Measurements from ENCODE around the gene LAYN. TPM values are rescaled to one million over a fixed set of nuclear protein-coding genes. Genes with fewer than 3 reads are reported as not detected.

LAYN gene
- total RNA-seq, 2 donors from 2014 or later, result 10.6 to 12.8 TPM

GRCh38 chr11:111575740-111576139, 35.2 kb downstream of the LAYN start:
- no peaks in the 10 kb centered on the region for H3K9me3 ChIP-seq
- H3K27me3 ChIP-seq (replicated peaks; ENCODE audit: insufficient read depth), result no peaks in the 10 kb centered on the region
- no peaks in the 10 kb centered on the region for H3K4me1 ChIP-seq (replicated peaks)
- intact Hi-C loops (cut with DNase I), result no loop called here
- TF ChIP-seq POLR2AphosphoS5 (IDR thresholded peaks at IDR 0.05) (no peak), POLR2A (IDR thresholded peaks at IDR 0.05) (no peak)
- TF ChIP-seq, protein P1, sequence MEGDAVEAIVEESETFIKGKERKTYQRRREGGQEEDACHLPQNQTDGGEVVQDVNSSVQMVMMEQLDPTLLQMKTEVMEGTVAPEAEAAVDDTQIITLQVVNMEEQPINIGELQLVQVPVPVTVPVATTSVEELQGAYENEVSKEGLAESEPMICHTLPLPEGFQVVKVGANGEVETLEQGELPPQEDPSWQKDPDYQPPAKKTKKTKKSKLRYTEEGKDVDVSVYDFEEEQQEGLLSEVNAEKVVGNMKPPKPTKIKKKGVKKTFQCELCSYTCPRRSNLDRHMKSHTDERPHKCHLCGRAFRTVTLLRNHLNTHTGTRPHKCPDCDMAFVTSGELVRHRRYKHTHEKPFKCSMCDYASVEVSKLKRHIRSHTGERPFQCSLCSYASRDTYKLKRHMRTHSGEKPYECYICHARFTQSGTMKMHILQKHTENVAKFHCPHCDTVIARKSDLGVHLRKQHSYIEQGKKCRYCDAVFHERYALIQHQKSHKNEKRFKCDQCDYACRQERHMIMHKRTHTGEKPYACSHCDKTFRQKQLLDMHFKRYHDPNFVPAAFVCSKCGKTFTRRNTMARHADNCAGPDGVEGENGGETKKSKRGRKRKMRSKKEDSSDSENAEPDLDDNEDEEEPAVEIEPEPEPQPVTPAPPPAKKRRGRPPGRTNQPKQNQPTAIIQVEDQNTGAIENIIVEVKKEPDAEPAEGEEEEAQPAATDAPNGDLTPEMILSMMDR (IDR thresholded peaks at IDR 0.05), result no peak
- no peaks in the 10 kb centered on the region for H3K36me3 ChIP-seq
- no peak overlapping the region for H3K27ac ChIP-seq
- no peak overlapping the region for H3K4me3 ChIP-seq
- DNase-seq (ENCODE audit: low spot score), result no peak
- WGBS, result 77% methylated on average over 6 of the region's 6 CpGs

DNA sequence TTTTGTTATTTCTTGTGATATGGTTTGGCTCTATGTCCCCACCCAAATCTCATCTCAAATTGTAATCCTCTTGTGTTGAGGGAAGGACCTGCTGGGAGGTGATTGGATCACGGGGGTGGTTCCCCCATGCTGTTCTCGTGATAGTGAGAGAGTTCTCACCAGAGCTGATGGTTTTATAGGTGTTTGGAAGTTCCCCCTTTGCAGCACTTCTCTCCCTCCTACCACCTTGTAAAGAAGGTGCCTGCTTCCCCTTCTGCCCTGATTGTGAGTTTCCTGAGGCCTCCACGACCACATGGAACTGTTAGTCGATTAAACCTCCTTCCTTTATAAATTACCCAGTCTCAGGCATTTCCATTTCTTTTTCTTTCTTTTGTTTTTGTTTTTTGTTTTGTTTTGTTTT, 37.3 kb downstream of the LAYN start:
- Histone ChIP-seq H3K27me3 (replicated peaks; ENCODE audit: insufficient read depth) (no peaks in the 10 kb centered on the region), H3K4me1 (replicated peaks) (no peaks in the 10 kb centered on the region), H3K36me3 (no peaks in the 10 kb centered on the region), H3K4me3 (no peak overlapping the region), H3K27ac (no peak overlapping the region), H3K9me3 (no peaks in the 10 kb centered on the region)
- no peak for TF ChIP-seq POLR2A (IDR thresholded peaks at IDR 0.05)
- TF ChIP-seq, protein P1 (IDR thresholded peaks at IDR 0.05), result no peak
- TF ChIP-seq POLR2AphosphoS5 (IDR thresholded peaks at IDR 0.05), result no peak
- DNase-seq (ENCODE audit: low spot score), result no peak
- intact Hi-C loops (cut with DNase I), result no loop called here
- 79% methylated on average over 4 of the region's 4 CpGs for WGBS

DNA sequence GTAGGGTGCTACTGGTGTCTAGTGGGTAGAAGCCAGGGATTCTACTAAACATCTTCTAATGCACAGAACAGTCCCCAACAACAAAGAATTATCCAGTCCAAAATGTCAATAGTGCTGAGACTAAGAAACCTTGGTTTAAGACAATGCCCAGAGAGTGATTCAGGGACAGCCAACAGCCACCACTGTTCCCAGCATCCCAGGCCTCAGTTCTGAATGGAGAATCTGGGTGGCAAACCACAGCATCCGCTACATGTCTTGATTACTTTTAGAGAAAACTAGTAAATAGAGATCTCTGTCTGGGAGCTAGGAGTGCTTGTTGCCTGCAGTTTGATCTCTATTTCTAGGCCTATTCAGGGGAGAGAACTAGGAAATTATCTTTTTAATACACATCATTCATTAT, 40.8 kb downstream of the LAYN start:
- Histone ChIP-seq H3K27ac (no peak overlapping the region), H3K4me3 (no peak overlapping the region), H3K4me1 (replicated peaks) (no peaks in the 10 kb centered on the region), H3K27me3 (replicated peaks; ENCODE audit: insufficient read depth) (no peaks in the 10 kb centered on the region), H3K9me3 (no peaks in the 10 kb centered on the region), H3K36me3 (no peaks in the 10 kb centered on the region)
- 100% methylated on average over 1 of the region's 1 CpG for WGBS
- no peak for TF ChIP-seq POLR2A (IDR thresholded peaks at IDR 0.05)
- TF ChIP-seq, protein P1 (IDR thresholded peaks at IDR 0.05), result no peak
- intact Hi-C loops (cut with DNase I), result no loop called here
- DNase-seq (ENCODE audit: low spot score), result no peak

DNA sequence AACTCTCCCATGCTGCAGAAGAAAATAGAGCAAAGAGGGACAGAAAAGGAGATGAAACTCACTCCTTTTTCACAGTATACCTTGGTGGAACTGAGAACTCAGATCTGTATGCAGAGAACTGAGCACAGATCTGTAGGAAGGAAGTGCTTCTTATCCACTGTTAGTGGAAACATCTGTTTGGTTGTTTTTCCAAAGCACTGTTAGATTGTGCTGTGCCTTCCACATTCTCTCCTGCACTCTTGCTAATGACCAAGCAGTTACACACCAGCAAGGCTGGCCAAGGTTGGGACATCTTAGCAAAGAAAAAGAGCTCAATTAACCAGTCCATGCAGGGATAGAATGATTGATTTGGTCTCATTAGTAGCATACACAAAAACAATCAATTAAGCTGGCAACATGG, 41.6 kb downstream of the LAYN start:
- no peak overlapping the region for H3K4me3 ChIP-seq
- no peak for DNase-seq (ENCODE audit: low spot score)
- no peaks in the 10 kb centered on the region for H3K4me1 ChIP-seq (replicated peaks)
- H3K27ac ChIP-seq, result no peak overlapping the region
- H3K36me3 ChIP-seq, result no peaks in the 10 kb centered on the region
- H3K27me3 ChIP-seq (replicated peaks; ENCODE audit: insufficient read depth), result no peaks in the 10 kb centered on the region
- H3K9me3 ChIP-seq, result no peaks in the 10 kb centered on the region
- TF ChIP-seq POLR2AphosphoS5 (IDR thresholded peaks at IDR 0.05) (no peak), POLR2A (IDR thresholded peaks at IDR 0.05) (no peak)
- TF ChIP-seq, protein P1 (IDR thresholded peaks at IDR 0.05), result no peak
- intact Hi-C loops (cut with DNase I), result no loop called here

- no peaks in the 10 kb centered on the region for H3K9me3 ChIP-seq
- intact Hi-C loops (cut with DNase I), result no loop called here
- no peaks in the 10 kb centered on the region for H3K4me1 ChIP-seq (replicated peaks)
- 69% methylated on average over 4 of the region's 4 CpGs for WGBS
- no peak for DNase-seq (ENCODE audit: low spot score)
- TF ChIP-seq, protein P1 (IDR thresholded peaks at IDR 0.05), result no peak
- TF ChIP-seq POLR2A (IDR thresholded peaks at IDR 0.05), result no peak
- TF ChIP-seq POLR2AphosphoS5 (IDR thresholded peaks at IDR 0.05), result no peak
- H3K27me3 ChIP-seq (replicated peaks; ENCODE audit: insufficient read depth), result no peaks in the 10 kb centered on the region
- H3K4me3 ChIP-seq, result no peak overlapping the region
- H3K36me3 ChIP-seq, result no peaks in the 10 kb centered on the region
- H3K27ac ChIP-seq, result no peak overlapping the region
These were observed 42.4 kb downstream of the LAYN start for GRCh38 chr11:111582881-111583280.
